ENCODE data around the gene HDAC6.

DNA sequence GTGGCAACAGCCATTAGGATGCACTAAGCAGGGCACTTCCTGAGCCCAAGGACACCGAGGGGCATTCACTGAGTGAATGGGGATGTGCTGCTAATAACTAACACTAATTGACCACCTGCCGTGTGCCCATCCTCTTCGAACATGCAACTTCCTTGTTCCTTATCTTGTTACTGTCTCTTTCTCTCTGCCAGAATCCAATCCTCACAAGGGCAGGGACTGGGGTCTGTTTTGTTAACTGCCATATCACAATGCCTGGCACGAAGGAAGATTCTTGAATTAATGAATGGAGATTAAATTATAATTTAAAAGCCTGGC, 25.7 kb downstream of the HDAC6 start:
- TF ChIP-seq, protein P1, sequence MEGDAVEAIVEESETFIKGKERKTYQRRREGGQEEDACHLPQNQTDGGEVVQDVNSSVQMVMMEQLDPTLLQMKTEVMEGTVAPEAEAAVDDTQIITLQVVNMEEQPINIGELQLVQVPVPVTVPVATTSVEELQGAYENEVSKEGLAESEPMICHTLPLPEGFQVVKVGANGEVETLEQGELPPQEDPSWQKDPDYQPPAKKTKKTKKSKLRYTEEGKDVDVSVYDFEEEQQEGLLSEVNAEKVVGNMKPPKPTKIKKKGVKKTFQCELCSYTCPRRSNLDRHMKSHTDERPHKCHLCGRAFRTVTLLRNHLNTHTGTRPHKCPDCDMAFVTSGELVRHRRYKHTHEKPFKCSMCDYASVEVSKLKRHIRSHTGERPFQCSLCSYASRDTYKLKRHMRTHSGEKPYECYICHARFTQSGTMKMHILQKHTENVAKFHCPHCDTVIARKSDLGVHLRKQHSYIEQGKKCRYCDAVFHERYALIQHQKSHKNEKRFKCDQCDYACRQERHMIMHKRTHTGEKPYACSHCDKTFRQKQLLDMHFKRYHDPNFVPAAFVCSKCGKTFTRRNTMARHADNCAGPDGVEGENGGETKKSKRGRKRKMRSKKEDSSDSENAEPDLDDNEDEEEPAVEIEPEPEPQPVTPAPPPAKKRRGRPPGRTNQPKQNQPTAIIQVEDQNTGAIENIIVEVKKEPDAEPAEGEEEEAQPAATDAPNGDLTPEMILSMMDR (IDR thresholded peaks at IDR 0.05; ENCODE audit: poor library complexity, severe bottlenecking) = no peak
- TF ChIP-seq POLR2AphosphoS5 (IDR thresholded peaks at IDR 0.05) (no peak), RAD21 (conservative IDR thresholded peaks at IDR 0.05) (no peak), TAF1 (IDR thresholded peaks at IDR 0.05; ENCODE audit: low read depth) (no peak)

Data from neural cell (in vitro differentiated cells).